HG02970 (cell line): Measurements from ENCODE around the gene EEF1AKMT1.
"Not testable (repeated sequence)": the region's sequence is repeated elsewhere in the genome, so short reads cannot be mapped to it uniquely, and the experiment has no call there.

Source experiments
- ATAC-seq: cut with Tn5 transposase; IDR thresholded peaks from one replicate; pipeline ENCODE4 v1.9.1; 2021; ENCODE audit warnings: mild to moderate bottlenecking, moderate library complexity, moderate number of reproducible peaks; ENCODE audit not compliant: unreplicated experiment, low FRiP score

EEF1AKMT1 gene

GRCh38 chr13:20779405-20779804 is 5.6 kb upstream of the EEF1AKMT1 start:
- no peak for ATAC-seq

GRCh38 chr13:20778311-20778710 is 4.5 kb upstream of the EEF1AKMT1 start:
- ATAC-seq: no peak

- ATAC-seq: no peak
Observed at GRCh38 chr13:20776751-20777150, 3.0 kb upstream of the EEF1AKMT1 start.

- ATAC-seq: no peak
Observed at GRCh38 chr13:20775961-20776360, 2.2 kb upstream of the EEF1AKMT1 start.

- ATAC-seq: no peak
Observed at GRCh38 chr13:20774746-20775145, 985 bp upstream of the EEF1AKMT1 start.

GRCh38 chr13:20772401-20773131 is 1.2 kb downstream of the EEF1AKMT1 start:
- no peak for ATAC-seq

- no peak for ATAC-seq
Observed at GRCh38 chr13:20769834-20770233, 3.9 kb downstream of the EEF1AKMT1 start.

- ATAC-seq: no peak
Observed at GRCh38 chr13:20769091-20769490, 4.7 kb downstream of the EEF1AKMT1 start.

- no peak for ATAC-seq
Observed at GRCh38 chr13:20767309-20767943, 6.3 kb downstream of the EEF1AKMT1 start.

GRCh38 chr13:20760872-20761271 is 12.9 kb downstream of the EEF1AKMT1 start:
- ATAC-seq: no peak

- ATAC-seq: no peak
Observed at GRCh38 chr13:20754009-20754408, 19.8 kb downstream of the EEF1AKMT1 start.

- ATAC-seq: no peak
Observed at GRCh38 chr13:20749377-20749776, 24.4 kb downstream of the EEF1AKMT1 start.

GRCh38 chr13:20743830-20744404 is 29.8 kb downstream of the EEF1AKMT1 start:
- ATAC-seq: not testable (repeated sequence)

GRCh38 chr13:20740021-20740420 is 33.7 kb downstream of the EEF1AKMT1 start:
- ATAC-seq: no peak

- ATAC-seq: no peak
Observed at GRCh38 chr13:20738616-20739015, 35.1 kb downstream of the EEF1AKMT1 start.

- ATAC-seq: no peak
Observed at GRCh38 chr13:20729633-20730585, 43.9 kb downstream of the EEF1AKMT1 start.

- no peak for ATAC-seq
Observed at GRCh38 chr13:20728579-20729311, 45.0 kb downstream of the EEF1AKMT1 start.

- ATAC-seq: no peak
Observed at GRCh38 chr13:20727856-20728255, 45.9 kb downstream of the EEF1AKMT1 start.

GRCh38 chr13:20721454-20722357 is 52.1 kb downstream of the EEF1AKMT1 start:
- ATAC-seq: no peak
